ENCODE measurements around the gene ASB4. TPM values are rescaled to one million over a fixed set of nuclear protein-coding genes. Genes with fewer than 3 reads are reported as not detected.

The ASB4 gene
- total and polyA plus RNA-seq, 2 donors (not counting 3 experiments of a cell fraction or from before 2014, with no cell fraction given): not detected

DNA sequence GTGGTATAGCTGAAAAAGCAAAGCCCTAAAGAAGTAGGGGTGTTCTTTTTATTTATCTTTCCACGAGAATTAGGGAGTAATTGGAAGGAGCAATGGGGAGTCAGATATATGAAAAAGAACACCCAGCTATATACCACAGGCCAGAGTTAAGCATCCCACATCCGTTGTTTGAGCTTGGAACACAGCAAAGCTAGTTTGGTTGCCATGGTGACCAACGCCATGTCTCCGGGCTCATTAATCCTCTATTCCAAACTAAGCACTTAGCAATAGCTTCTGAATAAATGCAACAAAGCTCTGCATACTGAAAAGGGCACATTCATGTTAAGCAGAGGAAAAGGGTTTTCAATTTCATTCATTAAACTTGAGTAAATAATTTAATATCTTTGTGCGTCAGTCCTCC is 23.5 kb downstream of the ASB4 start:
- TF ChIP-seq GATA2 (IDR thresholded peaks at IDR 0.05; ENCODE audit: insufficient read depth, insufficient read length, low read depth, low read length): no peak
- TF ChIP-seq, protein P1, sequence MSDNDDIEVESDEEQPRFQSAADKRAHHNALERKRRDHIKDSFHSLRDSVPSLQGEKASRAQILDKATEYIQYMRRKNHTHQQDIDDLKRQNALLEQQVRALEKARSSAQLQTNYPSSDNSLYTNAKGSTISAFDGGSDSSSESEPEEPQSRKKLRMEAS (IDR thresholded peaks at IDR 0.05; ENCODE audit: insufficient read depth, insufficient read length): no peak
- TF ChIP-seq POLR2A (IDR thresholded peaks at IDR 0.05; ENCODE audit: low read depth, low read length): no peak
- no peak for TF ChIP-seq FOS (IDR thresholded peaks at IDR 0.05; ENCODE audit: borderline replicate concordance, insufficient read depth, low read length)
- TF ChIP-seq POLR2AphosphoS5 (IDR thresholded peaks at IDR 0.05; ENCODE audit: insufficient read depth, low read depth, low read length): no peak
- TF ChIP-seq JUN (IDR thresholded peaks at IDR 0.05; ENCODE audit: borderline replicate concordance, insufficient read depth, insufficient read length, low read depth): no peak
- no peak for TF ChIP-seq EZH2 (IDR thresholded peaks at IDR 0.05; ENCODE audit: borderline replicate concordance, low read depth, low read length, severe bottlenecking)
- Histone ChIP-seq H2AFZ (ENCODE audit: low read depth, low read length) (no peak overlapping the region), H4K20me1 (replicated peaks; ENCODE audit: control insufficient read depth, extremely low read depth, insufficient read depth, low read length) (no peaks in the 10 kb centered on the region), H3K4me1 (ENCODE audit: control insufficient read depth, extremely low read depth, insufficient read depth, low read length) (no peaks in the 10 kb centered on the region), H3K79me2 (ENCODE audit: control insufficient read depth, insufficient read depth, low read length) (no peaks in the 10 kb centered on the region), H3K27me3 (ENCODE audit: control insufficient read depth in 2 of 2, insufficient read depth in 2 of 2, low read length in 2 of 2) (peaks cover 10 to 12% of the 10 kb centered on the region in 2 experiments), H3K9me3 (replicated peaks; ENCODE audit: control insufficient read depth, insufficient read depth, low read length) (no peaks in the 10 kb centered on the region), H3K9me1 (replicated peaks; ENCODE audit: control insufficient read depth, extremely low read depth, insufficient read depth, low read length) (peaks cover 2% of the 10 kb centered on the region), H3K36me3 (ENCODE audit: control insufficient read depth in 2 of 2, extremely low read depth in 1 of 2, insufficient read depth in 2 of 2, low read length in 2 of 2) (no peaks in the 10 kb centered on the region), H3K4me3 (replicated peaks in 1 of 3; ENCODE audit: insufficient read depth in 1 of 3, low read depth in 1 of 3, low read length in 3 of 3) (no peak overlapping the region), H3K9ac (replicated peaks; ENCODE audit: extremely low read depth, insufficient read depth, low read length) (no peak overlapping the region), H3K4me2 (ENCODE audit: insufficient read depth, low read length) (no peak overlapping the region), H3K27ac (ENCODE audit: insufficient read depth, low read depth, low read length) (no peak overlapping the region)
- DNase-seq (ENCODE audit: low read depth, low spot score): peak; percentile 20
- dilution Hi-C loops (cut with MboI; ENCODE audit: extremely low pct_ligation_motif_present, low sequenced_read_pairs) (no loop called here), intact Hi-C loops (cut with micrococcal nuclease) (no loop called here)
- ChIA-PET POLR2A (interaction anchor here (0.6 kb wide), 1 partner anchor 81 kb away, joined by 3 read pairs; no protein-coding TSS in a partner anchor), CTCF (interaction anchor here (1.2 to 12.2 kb wide), 8 partner anchors 9 to 180 kb away, joined by 4 to 788 read pairs (median 41); no protein-coding TSS in a partner anchor)
- FAIRE-seq: no peak
- no TSS peak for BruUV-seq (replicated peaks)

DNA sequence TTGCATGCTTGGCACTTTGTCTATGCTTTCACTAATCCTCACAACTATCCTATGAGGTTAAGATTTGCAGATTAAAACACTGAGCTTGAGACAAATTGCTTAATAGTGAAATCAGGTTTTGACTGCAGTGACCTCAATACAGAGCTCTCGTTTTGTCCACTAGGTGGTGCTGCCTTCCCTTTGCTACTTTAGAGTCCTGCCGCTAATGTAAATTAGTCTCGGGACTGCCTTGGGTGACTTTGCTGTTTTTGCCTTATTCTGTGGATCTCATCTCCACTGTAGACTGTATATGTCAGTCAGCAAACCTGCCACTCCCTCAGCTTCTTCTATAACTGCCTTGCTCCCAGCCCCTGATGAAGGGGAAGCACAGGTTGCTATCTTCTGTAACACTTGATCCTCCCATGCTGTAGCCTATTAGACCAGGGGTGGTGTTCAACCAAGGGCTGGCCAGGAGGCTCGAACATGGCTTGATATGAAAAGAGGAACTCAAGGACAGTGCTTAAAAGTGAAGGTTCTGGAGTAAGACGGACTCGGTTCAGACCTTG is 26.0 kb downstream of the ASB4 start:
- no peak overlapping the region for H3K9ac ChIP-seq (replicated peaks; ENCODE audit: extremely low read depth, insufficient read depth, low read length)
- H3K4me3 ChIP-seq (replicated peaks in 1 of 3; ENCODE audit: insufficient read depth in 1 of 3, low read depth in 1 of 3, low read length in 3 of 3): no peak overlapping the region
- dilution Hi-C loops (cut with MboI; ENCODE audit: extremely low pct_ligation_motif_present, low sequenced_read_pairs) (no loop called here), intact Hi-C loops (cut with micrococcal nuclease) (loop anchor here (1.0 kb wide), 3 partner anchors 16 to 179 kb away; no protein-coding TSS in a partner anchor)
- no peak overlapping the region for H3K4me2 ChIP-seq (ENCODE audit: insufficient read depth, low read length)
- no peaks in the 10 kb centered on the region for H3K4me1 ChIP-seq (ENCODE audit: control insufficient read depth, extremely low read depth, insufficient read depth, low read length)
- H4K20me1 ChIP-seq (replicated peaks; ENCODE audit: control insufficient read depth, extremely low read depth, insufficient read depth, low read length): no peaks in the 10 kb centered on the region
- no TSS peak for BruUV-seq (replicated peaks)
- H3K9me1 ChIP-seq (replicated peaks; ENCODE audit: control insufficient read depth, extremely low read depth, insufficient read depth, low read length): no peaks in the 10 kb centered on the region
- no peaks in the 10 kb centered on the region for H3K9me3 ChIP-seq (replicated peaks; ENCODE audit: control insufficient read depth, insufficient read depth, low read length)
- H2AFZ ChIP-seq (ENCODE audit: low read depth, low read length): peak overlapping the region; percentile 78
- peaks cover 12% of the 10 kb centered on the region in 2 experiments for H3K27me3 ChIP-seq (ENCODE audit: control insufficient read depth in 2 of 2, insufficient read depth in 2 of 2, low read length in 2 of 2)
- H3K36me3 ChIP-seq (ENCODE audit: control insufficient read depth in 2 of 2, extremely low read depth in 1 of 2, insufficient read depth in 2 of 2, low read length in 2 of 2): no peaks in the 10 kb centered on the region
- DNase-seq (ENCODE audit: low read depth, low spot score): peak; percentile 65
- no peak for TF ChIP-seq MYC (IDR thresholded peaks at IDR 0.05; ENCODE audit: low read depth, low read length)
- TF ChIP-seq, protein P2, sequence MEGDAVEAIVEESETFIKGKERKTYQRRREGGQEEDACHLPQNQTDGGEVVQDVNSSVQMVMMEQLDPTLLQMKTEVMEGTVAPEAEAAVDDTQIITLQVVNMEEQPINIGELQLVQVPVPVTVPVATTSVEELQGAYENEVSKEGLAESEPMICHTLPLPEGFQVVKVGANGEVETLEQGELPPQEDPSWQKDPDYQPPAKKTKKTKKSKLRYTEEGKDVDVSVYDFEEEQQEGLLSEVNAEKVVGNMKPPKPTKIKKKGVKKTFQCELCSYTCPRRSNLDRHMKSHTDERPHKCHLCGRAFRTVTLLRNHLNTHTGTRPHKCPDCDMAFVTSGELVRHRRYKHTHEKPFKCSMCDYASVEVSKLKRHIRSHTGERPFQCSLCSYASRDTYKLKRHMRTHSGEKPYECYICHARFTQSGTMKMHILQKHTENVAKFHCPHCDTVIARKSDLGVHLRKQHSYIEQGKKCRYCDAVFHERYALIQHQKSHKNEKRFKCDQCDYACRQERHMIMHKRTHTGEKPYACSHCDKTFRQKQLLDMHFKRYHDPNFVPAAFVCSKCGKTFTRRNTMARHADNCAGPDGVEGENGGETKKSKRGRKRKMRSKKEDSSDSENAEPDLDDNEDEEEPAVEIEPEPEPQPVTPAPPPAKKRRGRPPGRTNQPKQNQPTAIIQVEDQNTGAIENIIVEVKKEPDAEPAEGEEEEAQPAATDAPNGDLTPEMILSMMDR (IDR thresholded peaks at IDR 0.05; ENCODE audit: extremely low read depth in 1 of 2, insufficient read depth in 1 of 2, low read depth in 1 of 2, low read length in 2 of 2): peak; percentile 72 to 84
- H3K27ac ChIP-seq (ENCODE audit: insufficient read depth, low read depth, low read length): no peak overlapping the region
- POLR2A ChIA-PET: no interaction called here
- FAIRE-seq: peak; percentile 95
- CTCF ChIA-PET: interaction anchor here (0.6 to 12.2 kb wide), 50 partner anchors 10 to 1067 kb away, joined by 3 to 788 read pairs (median 4); no protein-coding TSS in a partner anchor
- H3K79me2 ChIP-seq (ENCODE audit: control insufficient read depth, insufficient read depth, low read length): no peaks in the 10 kb centered on the region

Data from endothelial cell of umbilical vein (primary cell).